HG02943 (cell line): ENCODE data around the gene NINJ1.
"Not testable (repeated sequence)": the region's sequence is repeated elsewhere in the genome, so short reads cannot be mapped to it uniquely, and the experiment has no call there.

Experiments
- ATAC-seq: cut with Tn5 transposase; IDR thresholded peaks from one replicate; pipeline ENCODE4 v1.9.1; 2021; ENCODE audit warnings: mild to moderate bottlenecking, low read depth, moderate library complexity; ENCODE audit not compliant: unreplicated experiment

The NINJ1 gene

GRCh38 chr9:93108291-93109041, 25.6 kb downstream of the NINJ1 start:
- no peak for ATAC-seq

DNA sequence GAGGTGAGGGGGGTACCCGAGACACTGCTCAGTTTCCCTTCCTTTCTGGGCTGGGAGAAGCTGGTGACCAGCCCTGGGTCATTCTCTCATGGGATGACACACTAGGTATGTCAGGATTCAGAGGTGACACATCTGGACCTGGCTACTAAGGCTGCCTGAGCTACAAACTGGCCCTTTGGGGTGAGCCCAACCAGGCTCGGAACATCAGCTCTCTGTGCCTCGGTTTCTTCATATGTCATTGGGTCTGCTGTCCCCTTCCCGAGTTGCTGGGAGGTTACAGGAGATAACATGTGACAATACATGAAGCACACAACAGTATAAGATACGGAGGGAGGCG, 26.3 kb downstream of the NINJ1 start:
- no peak for ATAC-seq

DNA sequence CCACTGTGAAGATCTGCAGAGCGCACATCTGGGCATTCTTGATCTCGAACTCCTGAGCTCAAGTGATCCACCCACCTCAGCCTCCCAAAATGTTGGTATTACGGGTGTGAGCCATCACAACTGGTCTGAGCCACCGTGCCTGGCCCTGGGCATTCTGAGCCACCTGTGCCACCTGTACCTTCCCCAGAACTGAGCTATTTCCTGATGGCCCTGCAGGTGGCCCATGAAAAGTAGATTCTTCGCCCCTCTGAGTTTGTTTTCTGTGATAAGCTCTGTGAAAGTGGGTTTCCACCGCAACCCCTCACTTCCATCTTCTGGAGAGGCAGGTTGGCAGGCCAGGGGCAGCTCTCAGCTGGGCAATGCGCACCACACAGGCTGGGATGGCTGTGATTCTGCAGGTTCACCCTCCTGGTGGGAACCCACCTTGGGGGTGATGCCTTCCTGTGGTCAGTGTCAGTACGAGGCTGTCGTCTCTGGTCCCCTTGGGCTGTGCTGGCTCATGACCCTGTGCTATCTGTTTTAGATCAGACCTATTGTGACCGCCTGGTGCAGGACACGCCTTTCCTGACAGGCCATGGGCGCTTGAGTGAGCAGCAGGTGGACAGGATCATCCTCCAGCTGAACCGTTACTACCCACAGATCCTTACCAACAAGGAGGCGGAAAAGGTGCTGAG, 26.8 kb downstream of the NINJ1 start:
- no peak for ATAC-seq

GRCh38 chr9:93105620-93106019, 28.4 kb downstream of the NINJ1 start:
- no peak for ATAC-seq

GRCh38 chr9:93101086-93101485, 33.0 kb downstream of the NINJ1 start:
- ATAC-seq, result not testable (repeated sequence)

- no peak for ATAC-seq
These were observed 33.8 kb downstream of the NINJ1 start for GRCh38 chr9:93100276-93100636.

GRCh38 chr9:93099551-93100275, 34.3 kb downstream of the NINJ1 start:
- ATAC-seq, result no peak

DNA sequence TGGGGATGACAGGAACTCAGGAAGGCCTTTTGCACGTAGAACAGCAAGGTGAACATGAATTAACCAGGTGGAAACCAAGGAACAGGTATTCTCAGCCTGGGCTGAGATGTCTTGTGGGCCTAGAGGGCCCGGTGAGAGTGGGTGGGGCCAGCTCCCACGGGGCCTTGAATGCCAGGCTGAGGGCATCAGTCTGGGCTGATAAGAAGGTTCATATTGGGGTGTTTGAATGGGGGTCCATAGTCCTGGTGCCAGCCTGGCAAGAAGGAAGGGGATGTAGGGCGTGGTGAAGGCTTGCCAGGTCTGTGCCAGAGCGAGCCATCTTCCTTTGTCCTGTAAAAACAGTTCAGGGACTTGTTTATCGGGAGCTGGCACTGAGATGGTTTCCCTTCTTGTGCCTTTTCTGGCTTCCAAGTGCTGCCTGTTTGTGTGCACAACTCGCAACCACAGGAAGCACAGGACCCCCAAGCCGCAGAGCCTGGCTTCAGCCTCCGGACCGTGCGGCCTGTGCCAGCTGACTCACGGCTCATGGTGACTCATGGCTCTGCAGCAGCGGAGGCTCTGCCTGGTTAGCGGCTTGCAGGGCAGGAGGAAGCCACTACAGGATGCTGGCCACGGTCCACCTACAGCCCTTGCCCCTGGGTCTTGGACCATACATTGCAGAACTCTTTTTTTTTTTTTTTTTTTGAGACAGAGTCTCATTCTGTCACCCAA, 35.7 kb downstream of the NINJ1 start:
- ATAC-seq, result no peak

DNA sequence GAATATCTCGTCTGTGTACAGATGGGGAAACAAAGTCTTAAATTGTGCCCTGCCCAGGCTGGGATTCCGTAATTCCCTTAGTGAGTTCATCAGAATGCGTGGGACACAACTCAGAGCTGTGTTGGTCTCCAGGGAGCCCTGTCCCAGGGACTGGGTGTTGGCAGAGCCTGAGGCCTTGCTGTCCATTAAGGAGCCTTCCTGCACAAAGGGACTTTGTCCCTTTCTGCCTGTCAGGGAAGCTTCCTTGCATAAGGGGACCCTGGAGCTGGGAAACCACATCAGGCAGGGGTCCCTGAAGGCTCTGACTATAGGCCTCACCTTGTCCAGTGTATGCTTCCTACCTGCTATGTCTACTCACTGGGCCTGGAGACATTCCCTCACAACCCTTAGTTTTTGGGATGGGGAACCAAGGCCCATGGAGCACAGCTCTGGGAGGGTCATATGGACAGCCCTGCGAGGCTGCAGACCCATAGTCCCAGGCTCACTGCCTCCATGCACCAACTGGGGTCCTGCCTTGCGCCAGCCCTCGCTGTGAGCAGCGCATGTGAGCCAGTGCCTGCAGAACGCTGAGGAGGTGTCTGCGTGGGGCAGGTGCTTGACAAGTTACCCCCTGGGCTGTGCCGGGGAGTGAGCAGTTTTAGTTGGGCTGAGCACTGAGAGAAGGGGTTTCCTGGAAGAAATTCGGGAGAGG, 36.4 kb downstream of the NINJ1 start:
- no peak for ATAC-seq

- no peak for ATAC-seq
These were observed 37.2 kb downstream of the NINJ1 start for GRCh38 chr9:93096811-93097382.

DNA sequence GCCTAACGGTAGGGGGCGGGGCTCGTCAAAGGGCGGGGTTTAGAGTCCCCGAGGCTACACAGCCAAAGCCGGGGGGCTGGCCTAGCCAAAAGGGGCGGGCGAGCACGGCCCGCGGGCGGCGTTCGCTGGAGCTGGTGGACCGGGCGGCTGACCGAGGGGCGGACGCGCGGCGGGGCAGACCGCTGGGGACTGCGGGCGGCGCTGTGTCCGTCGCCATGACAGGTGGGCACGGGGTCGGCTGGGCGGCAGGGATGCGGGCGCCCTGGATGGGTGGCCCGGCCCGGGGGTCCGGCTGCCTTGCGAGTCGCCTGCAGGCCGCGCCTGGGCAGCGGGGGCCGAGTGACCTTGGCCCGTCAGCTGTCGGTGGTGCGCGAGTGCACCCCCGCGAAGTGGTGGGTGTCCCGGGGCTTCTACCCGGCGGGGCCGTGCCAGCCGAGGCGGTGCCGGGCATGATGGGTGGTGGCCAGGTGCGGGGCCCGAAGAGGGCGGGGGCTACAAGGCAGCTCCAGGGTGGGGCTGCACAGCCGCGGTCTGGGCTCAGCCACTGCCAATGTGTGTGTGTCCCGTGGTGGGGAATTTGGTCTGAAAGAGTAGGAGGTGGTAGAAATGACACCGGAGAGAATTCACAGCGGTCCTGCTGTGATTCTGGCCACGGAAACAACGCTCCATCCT, 37.8 kb downstream of the NINJ1 start, which contains the start of gene CARD19:
Gene CARD19 (plus strand): TSS at position 87 of the 672 bp plus-strand sequence. CDS start 129 bp downstream, at position 216.
- ATAC-seq, result peak; percentile 38

DNA sequence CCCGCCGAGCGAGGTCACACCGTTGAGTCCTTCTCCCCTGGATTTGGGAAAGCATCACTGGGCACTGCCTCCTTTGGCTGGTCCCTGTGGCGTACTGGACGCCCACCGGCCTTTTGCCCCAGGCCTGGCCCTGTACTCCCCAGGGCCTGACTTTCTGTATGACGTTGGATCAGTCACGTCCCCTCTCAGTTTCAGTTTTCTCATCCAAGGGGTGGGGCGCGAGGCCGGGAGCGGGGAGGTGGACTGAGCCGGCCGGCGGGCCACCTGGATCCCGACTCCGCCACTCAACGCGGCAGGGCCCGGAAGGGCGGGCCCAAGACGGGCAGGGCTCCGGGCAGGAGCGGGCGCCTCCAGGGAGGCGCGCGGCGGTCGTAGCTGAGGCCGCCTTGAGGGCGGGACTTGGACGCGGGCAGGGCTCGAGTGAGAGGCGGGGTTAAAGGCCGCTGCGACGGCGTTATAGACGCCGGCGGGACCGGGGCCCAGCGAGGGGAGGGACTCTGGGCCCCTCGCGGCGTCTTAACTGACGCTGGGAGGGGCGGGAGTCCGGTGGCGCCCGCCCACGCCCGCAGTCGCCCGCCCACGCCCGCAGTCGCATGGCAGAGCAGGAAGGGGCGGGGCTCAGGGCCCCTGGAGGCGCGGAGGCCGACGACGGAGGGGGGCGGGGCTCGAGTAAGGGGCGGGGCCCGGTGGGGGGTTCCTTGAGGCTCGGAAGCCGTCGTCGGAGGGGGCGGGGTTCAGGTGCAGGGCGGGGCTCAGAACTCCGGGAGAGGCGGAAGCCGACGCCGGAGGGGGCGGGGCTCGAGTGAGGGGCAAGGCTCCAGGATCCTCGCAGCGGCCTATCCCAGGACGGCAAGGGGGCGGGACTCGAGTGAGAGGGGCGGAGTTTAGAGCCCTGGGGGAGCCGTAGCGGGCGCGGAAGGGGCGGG, 38.6 kb downstream of the NINJ1 start:
- ATAC-seq, result peak; percentile 61

- ATAC-seq, result no peak
These were observed 39.3 kb downstream of the NINJ1 start for GRCh38 chr9:93094658-93095204.

- no peak for ATAC-seq
These were observed 40.0 kb downstream of the NINJ1 start for GRCh38 chr9:93093877-93094657.

DNA sequence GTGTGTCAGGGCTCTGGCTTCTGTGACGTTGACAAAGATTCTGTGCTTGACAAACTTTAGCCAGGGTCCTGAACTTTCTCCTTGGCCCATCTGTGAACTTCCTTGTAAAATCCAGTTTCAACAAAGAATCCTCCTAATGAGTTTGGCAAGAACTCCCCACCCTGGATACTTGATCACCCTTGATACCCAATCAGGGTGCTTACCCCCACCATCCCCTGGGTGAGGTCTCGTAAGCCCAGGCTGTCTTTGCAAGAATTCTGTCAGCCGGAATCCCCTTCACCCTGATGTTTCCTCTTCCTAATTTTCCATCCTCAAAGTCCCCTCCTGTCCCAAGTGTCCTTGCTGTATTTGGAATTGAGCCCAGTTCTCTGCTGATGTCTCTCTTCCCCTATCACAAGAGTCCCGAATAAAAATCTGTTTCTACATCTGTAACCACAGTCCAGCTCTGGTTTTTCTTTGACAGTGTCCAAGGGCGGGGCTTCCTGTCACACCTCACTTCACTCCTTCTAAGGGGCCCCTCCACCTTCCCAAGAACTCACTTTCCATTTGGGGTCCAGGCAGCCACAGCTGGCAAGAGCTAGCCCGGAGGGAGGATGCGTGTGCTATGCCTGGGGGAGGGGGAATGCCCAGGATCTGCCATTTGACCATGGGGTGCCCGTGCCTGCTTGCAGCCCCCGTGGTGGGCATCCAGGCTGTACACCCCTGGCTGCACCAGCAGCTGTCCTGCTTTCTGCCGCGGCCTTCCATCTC, 40.7 kb downstream of the NINJ1 start:
- ATAC-seq, result no peak

DNA sequence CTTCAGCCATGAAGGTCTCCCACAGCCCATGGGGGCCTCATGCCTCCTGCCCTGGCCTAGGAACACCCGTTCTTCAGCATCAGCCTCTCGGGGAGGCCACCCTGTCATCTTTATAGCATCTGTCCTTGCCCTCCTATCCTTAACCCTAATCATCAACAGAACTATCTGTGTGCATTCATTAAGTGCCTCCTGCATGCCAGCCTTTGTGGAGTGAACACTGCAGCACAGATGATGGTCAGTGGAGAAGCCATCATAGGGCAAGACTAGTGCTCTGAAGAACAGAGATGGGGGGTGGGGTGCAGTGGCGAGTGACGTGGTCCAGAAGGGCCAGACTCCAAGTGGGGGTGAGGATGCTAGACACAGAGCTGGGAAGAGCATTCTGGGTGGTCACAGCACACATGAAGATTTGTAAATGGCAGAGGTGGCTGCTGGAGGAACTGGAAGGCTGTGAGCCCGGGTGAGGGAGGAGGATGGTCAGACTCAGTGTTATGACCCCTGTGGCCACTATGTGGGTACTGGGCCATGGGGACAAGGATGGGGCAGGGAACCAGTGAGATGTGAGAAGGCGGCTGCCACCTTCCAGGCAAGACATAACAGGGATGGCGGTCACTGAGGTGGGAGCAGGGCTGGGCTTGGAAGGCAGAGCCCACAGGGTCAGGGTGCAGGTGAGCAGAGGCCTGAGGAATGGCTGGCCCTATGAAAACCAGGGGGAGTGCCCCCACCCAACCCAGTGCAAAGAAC, 41.6 kb downstream of the NINJ1 start:
- no peak for ATAC-seq
